Measurements from ENCODE around the gene GRB10.

DNA sequence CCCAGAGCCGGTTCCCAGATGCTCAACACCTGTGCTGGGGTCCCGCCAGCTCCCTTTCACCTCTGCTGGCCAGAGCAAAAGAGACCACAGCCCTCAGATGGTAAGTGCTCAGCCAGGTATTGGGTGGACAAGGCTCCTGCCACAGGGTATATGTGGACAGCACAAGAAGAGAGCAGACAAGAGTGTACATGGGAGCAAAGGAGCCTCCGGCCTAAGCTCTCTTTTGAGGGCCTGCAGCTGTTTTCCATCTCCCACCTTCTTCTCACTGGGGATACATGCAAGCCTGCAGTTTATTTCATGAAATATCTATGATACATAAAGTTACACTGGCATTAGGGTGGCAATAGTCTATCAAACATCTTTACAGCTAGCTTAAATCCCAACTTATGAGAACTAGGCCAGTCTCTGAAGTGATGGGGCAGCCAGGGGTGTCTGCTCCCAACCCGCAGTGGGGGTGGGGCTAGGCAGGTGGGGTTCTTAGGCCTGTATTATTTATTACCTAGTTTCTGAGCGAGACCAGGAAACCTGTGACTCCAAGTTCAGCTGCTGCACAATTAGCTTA lies 167.1 kb downstream of the GRB10 start:
- TF ChIP-seq, protein P1, sequence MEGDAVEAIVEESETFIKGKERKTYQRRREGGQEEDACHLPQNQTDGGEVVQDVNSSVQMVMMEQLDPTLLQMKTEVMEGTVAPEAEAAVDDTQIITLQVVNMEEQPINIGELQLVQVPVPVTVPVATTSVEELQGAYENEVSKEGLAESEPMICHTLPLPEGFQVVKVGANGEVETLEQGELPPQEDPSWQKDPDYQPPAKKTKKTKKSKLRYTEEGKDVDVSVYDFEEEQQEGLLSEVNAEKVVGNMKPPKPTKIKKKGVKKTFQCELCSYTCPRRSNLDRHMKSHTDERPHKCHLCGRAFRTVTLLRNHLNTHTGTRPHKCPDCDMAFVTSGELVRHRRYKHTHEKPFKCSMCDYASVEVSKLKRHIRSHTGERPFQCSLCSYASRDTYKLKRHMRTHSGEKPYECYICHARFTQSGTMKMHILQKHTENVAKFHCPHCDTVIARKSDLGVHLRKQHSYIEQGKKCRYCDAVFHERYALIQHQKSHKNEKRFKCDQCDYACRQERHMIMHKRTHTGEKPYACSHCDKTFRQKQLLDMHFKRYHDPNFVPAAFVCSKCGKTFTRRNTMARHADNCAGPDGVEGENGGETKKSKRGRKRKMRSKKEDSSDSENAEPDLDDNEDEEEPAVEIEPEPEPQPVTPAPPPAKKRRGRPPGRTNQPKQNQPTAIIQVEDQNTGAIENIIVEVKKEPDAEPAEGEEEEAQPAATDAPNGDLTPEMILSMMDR (IDR thresholded peaks at IDR 0.05) = no peak
- TF ChIP-seq ZFX (IDR thresholded peaks at IDR 0.05; ENCODE audit: borderline replicate concordance) = no peak
